ENCODE results near the gene MVD. TPM values are rescaled to one million over a fixed set of nuclear protein-coding genes. Genes with fewer than 3 reads are reported as not detected.

The MVD gene
- total RNA-seq, 1 experiment from 2014 or later: 141 TPM

GRCh38 chr16:88706229-88706964 lies 43.5 kb upstream of the MVD start, which contains the start of the genes CTU2 and RNF166:
Gene CTU2, plus strand, starts transcription at chr16:88706503. Its CDS starts 28 bp downstream, at chr16:88706531.
Gene RNF166, minus strand, starts transcription at chr16:88706408. Its CDS starts 83 bp downstream, at chr16:88706325.
- peak; percentile 89 to 97 for DNase-seq
- no peaks in the 10 kb centered on the region for H3K9me3 Mint-ChIP-seq (ENCODE audit: unreplicated experiment)
- ChIA-PET CTCF (interaction anchor here (0.6 to 2.8 kb wide), 2 partner anchors 31 to 37 kb away, joined by 5 to 12 read pairs; no protein-coding TSS in a partner anchor), POLR2A (interaction anchor here (0.6 kb wide), 1 partner anchor 136 kb away, joined by 3 read pairs; the partner anchor contains the start of gene ZC3H18)
- H3K4me3 Mint-ChIP-seq (ENCODE audit: unreplicated experiment): peak within 1 kb of the TSS; percentile 82
- H3K9me3 ChIP-seq: no peaks in the 10 kb centered on the region
- BruUV-seq (replicated peaks): no TSS peak
- peaks cover 9% of the 10 kb centered on the region; the same call in 1 of the 2 replicates for H3K4me1 ChIP-seq
- H3K36me3 Mint-ChIP-seq (ENCODE audit: insufficient read depth, unreplicated experiment): peaks cover 33% of the 10 kb centered on the region
- H3K27me3 Mint-ChIP-seq (ENCODE audit: insufficient read depth, unreplicated experiment): no peaks in the 10 kb centered on the region
- no peaks in the 10 kb centered on the region; the same call in 1 of the 2 replicates for H3K36me3 ChIP-seq (ENCODE audit: control insufficient read depth, insufficient read depth, low read length)
- no peaks in the 10 kb centered on the region for H3K27me3 ChIP-seq (replicated peaks; ENCODE audit: control insufficient read depth, insufficient read depth, low read length)
- intact Hi-C loops (cut with micrococcal nuclease; ENCODE audit: unreplicated experiment): loop anchor here (5.0 kb wide), 1 partner anchor 44 kb away; the partner anchor contains the start of gene MVD
- peak within 1 kb of the TSS; percentile 94 for H3K4me3 ChIP-seq (ENCODE audit: low read depth, low read length)
- no peak for TF ChIP-seq CTCF (IDR thresholded peaks at IDR 0.05; ENCODE audit: insufficient read depth in 1 of 2, low read depth in 1 of 2, low read length in 1 of 2, severe bottlenecking in 1 of 2, unreplicated experiment in 1 of 2)
- peak within 1 kb of the TSS; percentile 60 for H3K27ac Mint-ChIP-seq (ENCODE audit: unreplicated experiment)
- H3K4me1 Mint-ChIP-seq (ENCODE audit: low read depth, unreplicated experiment): peaks cover 7% of the 10 kb centered on the region

- no peaks in the 10 kb centered on the region for H3K27me3 Mint-ChIP-seq (ENCODE audit: insufficient read depth, unreplicated experiment)
- H3K9me3 Mint-ChIP-seq (ENCODE audit: unreplicated experiment): no peaks in the 10 kb centered on the region
- CTCF ChIA-PET: interaction anchor here (1.0 to 1.1 kb wide), 3 partner anchors 10 to 33 kb away, joined by 3 to 6 read pairs (median 3); no protein-coding TSS in a partner anchor
- Histone ChIP-seq H3K27me3 (replicated peaks; ENCODE audit: control insufficient read depth, insufficient read depth, low read length) (no peaks in the 10 kb centered on the region), H3K4me3 (ENCODE audit: low read depth, low read length) (peak overlapping the region; percentile 94), H3K36me3 (ENCODE audit: control insufficient read depth, insufficient read depth, low read length) (no peaks in the 10 kb centered on the region; the same call in 1 of the 2 replicates), H3K4me1 (peaks cover 9% of the 10 kb centered on the region; the same call in 1 of the 2 replicates), H3K9me3 (no peaks in the 10 kb centered on the region)
- H3K4me1 Mint-ChIP-seq (ENCODE audit: low read depth, unreplicated experiment): peaks cover 7% of the 10 kb centered on the region
- DNase-seq: peak in 1 of 2 experiments; percentile 47
- no TSS peak for BruUV-seq (replicated peaks)
- peak overlapping the region; percentile 82 for H3K4me3 Mint-ChIP-seq (ENCODE audit: unreplicated experiment)
- no peak for TF ChIP-seq CTCF (IDR thresholded peaks at IDR 0.05; ENCODE audit: insufficient read depth in 1 of 2, low read depth in 1 of 2, low read length in 1 of 2, severe bottlenecking in 1 of 2, unreplicated experiment in 1 of 2)
- H3K27ac Mint-ChIP-seq (ENCODE audit: unreplicated experiment): peak overlapping the region; percentile 41
- H3K36me3 Mint-ChIP-seq (ENCODE audit: insufficient read depth, unreplicated experiment): peaks cover 30% of the 10 kb centered on the region
- intact Hi-C loops (cut with micrococcal nuclease; ENCODE audit: unreplicated experiment): loop anchor here (5.0 kb wide), 1 partner anchor 44 kb away; the partner anchor contains the start of gene MVD
- POLR2A ChIA-PET: no interaction called here
These were observed 42.9 kb upstream of the MVD start for GRCh38 chr16:88705801-88706228.

- peaks cover 7% of the 10 kb centered on the region for H3K4me1 Mint-ChIP-seq (ENCODE audit: low read depth, unreplicated experiment)
- ChIA-PET POLR2A (no interaction called here), CTCF (interaction anchor here (0.7 to 1.1 kb wide), 5 partner anchors 10 to 153 kb away, joined by 3 to 6 read pairs (median 3); no protein-coding TSS in a partner anchor)
- no peak for DNase-seq
- H3K27ac Mint-ChIP-seq (ENCODE audit: unreplicated experiment): peak overlapping the region; percentile 41
- no peaks in the 10 kb centered on the region; the same call in 1 of the 2 replicates for H3K36me3 ChIP-seq (ENCODE audit: control insufficient read depth, insufficient read depth, low read length)
- intact Hi-C loops (cut with micrococcal nuclease; ENCODE audit: unreplicated experiment): loop anchor here (5.0 kb wide), 1 partner anchor 43 kb away; the partner anchor contains the start of gene MVD
- H3K4me3 Mint-ChIP-seq (ENCODE audit: unreplicated experiment): peak overlapping the region; percentile 82
- H3K27me3 ChIP-seq (replicated peaks; ENCODE audit: control insufficient read depth, insufficient read depth, low read length): no peaks in the 10 kb centered on the region
- peak overlapping the region; percentile 94 for H3K4me3 ChIP-seq (ENCODE audit: low read depth, low read length)
- TSS peak; percentile 58 for BruUV-seq (replicated peaks)
- H3K4me1 ChIP-seq: peaks cover 9% of the 10 kb centered on the region; the same call in 1 of the 2 replicates
- H3K36me3 Mint-ChIP-seq (ENCODE audit: insufficient read depth, unreplicated experiment): peaks cover 24% of the 10 kb centered on the region
- no peaks in the 10 kb centered on the region for H3K9me3 ChIP-seq
- H3K27me3 Mint-ChIP-seq (ENCODE audit: insufficient read depth, unreplicated experiment): no peaks in the 10 kb centered on the region
- no peak for TF ChIP-seq CTCF (IDR thresholded peaks at IDR 0.05; ENCODE audit: insufficient read depth in 1 of 2, low read depth in 1 of 2, low read length in 1 of 2, severe bottlenecking in 1 of 2, unreplicated experiment in 1 of 2)
- no peaks in the 10 kb centered on the region for H3K9me3 Mint-ChIP-seq (ENCODE audit: unreplicated experiment)
These were observed 42.3 kb upstream of the MVD start for GRCh38 chr16:88705076-88705684.

Measured in Caco-2 (cell line).